IMR-90 (cell line): Measurements from ENCODE around the gene BCAS1.

ENCODE experiments used
- FOS ChIP-seq: fragments of 150-350 bp; IDR thresholded peaks from 2 replicates; pipeline ENCODE4 v1.6.1; 2016; ENCODE audit warnings: low read depth, low read length
- POLR2A ChIP-seq: IDR thresholded peaks from 2 replicates; pipeline ENCODE4 v1.6.1; 2012; ENCODE audit warnings: mild to moderate bottlenecking, low read depth, low read length
- RCOR1 ChIP-seq: IDR thresholded peaks from 2 replicates; pipeline ENCODE4 v1.6.1; 2012; ENCODE audit warnings: mild to moderate bottlenecking, low read length, improper control_type of control experiment; ENCODE audit not compliant: insufficient replicate concordance
- RFX5 ChIP-seq: IDR thresholded peaks from 2 replicates; pipeline ENCODE4 v1.8.0; 2012; ENCODE audit warnings: low read depth, mild to moderate bottlenecking, low read length, moderate library complexity
- SMC3 ChIP-seq: fragments of 150-350 bp; IDR thresholded peaks from 2 replicates; pipeline ENCODE4 v1.6.1; 2016; ENCODE audit warnings: low read depth, mild to moderate bottlenecking, antibody characterized with exemption, low read length, moderate library complexity
- TF ChIP-seq, protein P1 (sequence below): conservative IDR thresholded peaks from 2 replicates; pipeline ENCODE4 v1.5.1; 2012; ENCODE audit warnings: mild to moderate bottlenecking, low read depth, low read length, improper control_type of control experiment

DNA sequence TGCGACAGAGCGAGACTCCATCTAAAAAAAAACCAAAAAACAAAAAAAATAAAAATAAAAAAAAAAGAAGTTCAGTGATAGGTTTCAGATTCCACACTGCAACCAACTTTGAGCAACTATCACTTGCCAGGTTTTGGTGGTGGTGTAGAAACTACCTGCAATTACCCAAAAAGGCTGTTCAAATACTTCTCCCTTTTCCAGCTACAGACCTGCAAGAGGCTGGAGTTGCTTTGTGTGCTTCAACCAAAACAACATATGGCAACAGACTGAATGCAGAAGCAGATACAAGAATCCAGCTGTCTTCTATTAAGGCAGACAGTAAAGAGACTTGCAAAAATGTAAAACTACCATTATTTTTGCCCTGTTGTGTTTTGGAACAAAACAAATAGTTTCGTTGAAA lies 9.3 kb upstream of the BCAS1 start:
- TF ChIP-seq RFX5 (no peak), SMC3 (no peak), FOS (no peak), POLR2A (no peak), RCOR1 (no peak)
- TF ChIP-seq, protein P1, sequence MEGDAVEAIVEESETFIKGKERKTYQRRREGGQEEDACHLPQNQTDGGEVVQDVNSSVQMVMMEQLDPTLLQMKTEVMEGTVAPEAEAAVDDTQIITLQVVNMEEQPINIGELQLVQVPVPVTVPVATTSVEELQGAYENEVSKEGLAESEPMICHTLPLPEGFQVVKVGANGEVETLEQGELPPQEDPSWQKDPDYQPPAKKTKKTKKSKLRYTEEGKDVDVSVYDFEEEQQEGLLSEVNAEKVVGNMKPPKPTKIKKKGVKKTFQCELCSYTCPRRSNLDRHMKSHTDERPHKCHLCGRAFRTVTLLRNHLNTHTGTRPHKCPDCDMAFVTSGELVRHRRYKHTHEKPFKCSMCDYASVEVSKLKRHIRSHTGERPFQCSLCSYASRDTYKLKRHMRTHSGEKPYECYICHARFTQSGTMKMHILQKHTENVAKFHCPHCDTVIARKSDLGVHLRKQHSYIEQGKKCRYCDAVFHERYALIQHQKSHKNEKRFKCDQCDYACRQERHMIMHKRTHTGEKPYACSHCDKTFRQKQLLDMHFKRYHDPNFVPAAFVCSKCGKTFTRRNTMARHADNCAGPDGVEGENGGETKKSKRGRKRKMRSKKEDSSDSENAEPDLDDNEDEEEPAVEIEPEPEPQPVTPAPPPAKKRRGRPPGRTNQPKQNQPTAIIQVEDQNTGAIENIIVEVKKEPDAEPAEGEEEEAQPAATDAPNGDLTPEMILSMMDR: no peak
